Activated naive CD4-positive, alpha-beta T cell (primary cell): Measurements from ENCODE around the gene KRT6C.
"Not testable (repeated sequence)": the region's sequence is repeated elsewhere in the genome, so short reads cannot be mapped to it uniquely, and the experiment has no call there.

Experiments used
- DNase-seq, 4 experiments: peaks; one replicate each; lab custom pipeline; 2025; lab: John Stamatoyannopoulos, UW

KRT6C gene

DNA sequence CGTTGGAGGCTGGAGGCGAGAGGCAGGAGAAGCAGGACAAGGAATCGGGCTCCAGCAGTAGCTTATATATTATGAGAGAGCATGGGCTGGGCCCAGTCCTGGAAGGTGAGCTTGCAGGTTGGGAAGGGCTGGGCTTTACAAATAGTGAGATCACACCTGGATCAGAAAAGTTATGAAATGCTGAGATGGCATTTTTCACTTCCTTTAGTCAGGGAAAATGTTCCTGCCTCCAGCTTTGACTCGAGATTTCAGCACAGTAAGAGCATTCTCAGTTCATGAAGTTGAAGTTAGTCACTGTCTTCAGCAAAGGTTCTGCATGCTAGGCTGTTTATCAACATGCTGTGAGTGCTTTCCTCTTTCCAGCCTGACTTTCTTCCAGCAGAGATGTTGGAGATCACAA, at the start of gene KRT6C:
Gene KRT6C (minus strand): TSS at position 38 of the 400 bp plus-strand sequence. CDS start 68 bp downstream, outside the sequence.
- DNase-seq: no peak

- no peak for DNase-seq
Measured at GRCh38 chr12:52522346-52523011, 48.9 kb upstream of the KRT6C start.

GRCh38 chr12:52521568-52522266, 48.1 kb upstream of the KRT6C start:
- DNase-seq: no peak

GRCh38 chr12:52521175-52521567, 47.6 kb upstream of the KRT6C start:
- DNase-seq: no peak

- no peak for DNase-seq
Measured at GRCh38 chr12:52519826-52520662, 46.4 kb upstream of the KRT6C start, which contains the start of gene KRT5. Gene KRT5, minus strand, starts transcription at chr12:52520394. Its CDS starts 98 bp downstream, at chr12:52520296.

DNA sequence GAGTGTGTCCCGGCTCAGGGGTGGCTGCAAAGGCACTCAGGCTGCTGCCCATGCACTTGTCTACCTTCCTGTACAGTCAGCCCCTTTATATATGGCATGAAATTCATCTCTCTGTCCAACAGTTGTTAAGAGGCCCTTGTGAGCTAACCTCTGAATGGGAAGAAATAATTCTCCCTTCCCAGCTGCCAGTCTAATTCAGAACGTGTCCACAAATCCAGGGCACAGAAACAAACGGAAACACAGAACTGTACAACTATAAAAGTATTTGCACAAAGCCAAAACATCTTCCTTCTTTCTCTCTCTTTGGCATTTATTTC, 45.7 kb upstream of the KRT6C start:
- DNase-seq: no peak

DNA sequence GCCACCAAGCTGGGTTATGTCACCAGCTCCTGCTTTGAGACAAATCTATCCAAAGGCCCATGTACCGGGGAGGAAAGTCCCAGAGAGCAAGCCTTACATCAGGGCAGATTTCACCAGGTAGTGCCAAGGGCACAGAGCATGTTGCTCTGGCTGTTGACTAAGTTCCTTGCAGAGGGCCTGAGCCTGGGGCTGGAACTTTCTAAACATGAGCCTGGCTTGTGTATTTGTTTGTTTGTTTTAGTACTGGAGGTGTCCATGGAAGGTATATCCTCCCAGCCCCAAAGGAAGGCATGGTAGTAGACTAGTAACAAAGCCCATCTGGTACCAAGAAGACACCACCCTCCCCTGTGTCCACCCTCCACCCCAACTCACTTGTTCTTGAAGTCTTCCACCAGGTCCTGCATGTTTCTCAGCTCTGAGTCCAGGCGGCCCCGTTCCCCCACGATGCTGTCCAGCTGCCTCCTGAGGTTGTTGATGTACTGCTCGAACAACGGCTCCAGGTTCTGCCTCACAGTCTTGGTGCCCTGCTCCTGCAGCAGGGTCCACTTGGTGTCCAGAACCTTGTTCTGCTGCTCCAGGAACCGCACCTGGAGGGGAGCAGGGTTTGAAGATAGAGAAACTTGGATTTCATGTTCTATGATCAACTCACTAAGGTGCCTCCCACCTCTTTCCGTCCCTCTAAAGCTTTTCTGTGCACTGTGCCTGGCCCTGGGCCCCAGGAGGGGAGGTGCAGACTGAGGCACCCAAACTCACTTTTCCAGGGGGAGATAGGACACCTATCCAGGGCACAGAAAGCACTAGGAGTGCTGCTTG, 45.2 kb upstream of the KRT6C start:
- DNase-seq: no peak

DNA sequence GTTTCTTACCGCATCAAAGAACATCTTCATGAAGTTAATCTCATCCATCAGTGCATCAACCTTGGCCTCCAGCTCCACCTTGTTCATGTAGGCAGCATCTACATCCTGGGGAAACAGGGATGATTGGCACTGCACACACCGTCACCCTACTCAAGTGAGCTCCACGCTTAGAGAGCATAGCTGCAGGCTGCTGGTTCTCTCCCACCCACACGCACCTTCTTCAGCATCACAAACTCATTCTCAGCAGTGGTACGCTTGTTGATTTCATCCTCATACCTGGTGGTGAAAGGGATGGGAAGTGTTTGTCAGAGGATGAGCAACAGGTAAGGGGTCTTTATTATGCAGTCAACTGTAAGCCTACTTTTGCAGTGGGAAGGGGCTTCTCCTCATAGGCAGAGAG, 44.3 kb upstream of the KRT6C start:
- no peak for DNase-seq

DNA sequence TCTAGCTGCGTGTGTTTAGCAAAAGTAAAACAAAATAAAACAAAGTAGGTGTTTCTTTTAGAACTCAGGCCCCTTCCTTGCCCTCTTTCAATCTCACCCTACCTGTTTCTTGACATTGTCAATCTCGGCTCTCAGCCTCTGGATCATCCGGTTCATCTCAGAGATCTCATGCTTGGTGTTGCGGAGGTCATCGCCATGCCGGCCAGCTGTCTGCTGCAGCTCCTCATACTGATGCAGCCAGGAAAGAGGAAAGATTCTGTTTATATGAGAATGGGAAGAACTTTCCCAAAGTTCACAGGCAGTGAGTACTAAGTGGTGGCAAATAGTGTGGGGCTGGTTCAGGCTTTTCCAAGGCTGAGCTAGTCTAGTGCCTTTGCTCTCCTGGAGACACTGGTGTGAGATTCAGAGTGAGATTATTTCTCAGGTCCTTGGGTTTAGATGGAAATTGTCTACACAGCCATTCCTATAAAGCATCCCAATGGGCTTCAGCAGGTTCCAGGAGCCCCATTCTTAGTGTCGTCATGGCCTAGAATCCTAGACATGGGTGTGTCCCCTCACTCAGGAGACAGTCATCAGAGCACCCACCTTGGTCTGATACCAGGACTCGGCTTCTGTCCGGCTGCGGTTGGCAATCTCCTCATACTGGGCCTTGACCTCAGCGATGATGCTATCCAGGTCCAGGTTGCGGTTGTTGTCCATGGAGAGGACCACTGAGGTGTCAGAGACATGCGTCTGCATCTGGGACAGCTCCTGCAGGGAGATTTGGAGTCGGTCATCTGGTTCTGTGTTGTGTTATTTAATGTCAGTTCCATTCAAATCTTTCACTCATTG, 43.6 kb upstream of the KRT6C start:
- DNase-seq: no peak

DNA sequence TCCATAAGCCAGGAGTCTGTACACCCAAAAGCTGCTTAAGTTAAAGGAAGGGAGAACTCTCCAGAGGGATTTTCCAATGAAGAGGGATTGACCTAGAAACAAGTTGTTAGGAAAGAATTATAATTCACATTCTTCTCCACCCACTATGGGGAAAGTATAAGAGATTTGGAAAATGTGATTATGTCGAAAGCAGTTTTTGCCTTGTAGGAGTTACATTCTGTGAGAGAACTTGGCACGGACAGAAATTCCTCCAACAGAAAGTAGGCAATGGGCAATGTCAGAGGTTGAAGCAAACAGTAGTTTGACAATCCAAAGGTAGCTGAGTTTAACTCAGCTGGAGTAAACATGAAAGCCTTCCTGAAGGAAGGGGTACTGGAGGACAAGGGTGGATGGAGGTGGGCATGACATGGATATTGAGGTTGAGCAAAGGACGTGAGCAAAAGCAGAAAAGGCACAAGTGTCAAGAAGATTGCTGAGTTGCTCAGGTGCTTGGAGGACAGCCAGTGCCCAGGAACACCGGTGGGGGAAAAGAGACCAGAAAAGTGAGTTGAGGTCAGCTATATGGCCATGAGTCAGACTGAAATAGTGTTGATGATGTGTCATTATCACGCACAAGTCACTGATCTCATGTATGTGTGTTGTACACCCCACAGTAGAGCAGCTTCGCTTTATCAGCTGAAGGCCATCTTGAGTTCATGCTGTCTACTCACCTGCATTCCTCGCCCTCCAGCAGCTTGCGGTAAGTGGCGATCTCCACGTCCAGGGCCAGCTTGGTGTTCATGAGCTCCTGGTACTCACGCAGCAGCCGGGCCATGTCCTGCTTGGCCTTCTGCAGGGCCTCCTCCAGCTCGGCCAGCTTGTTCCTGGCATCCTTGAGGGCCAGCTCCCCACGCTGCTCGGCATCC, 42.6 kb upstream of the KRT6C start:
- DNase-seq: no peak

DNA sequence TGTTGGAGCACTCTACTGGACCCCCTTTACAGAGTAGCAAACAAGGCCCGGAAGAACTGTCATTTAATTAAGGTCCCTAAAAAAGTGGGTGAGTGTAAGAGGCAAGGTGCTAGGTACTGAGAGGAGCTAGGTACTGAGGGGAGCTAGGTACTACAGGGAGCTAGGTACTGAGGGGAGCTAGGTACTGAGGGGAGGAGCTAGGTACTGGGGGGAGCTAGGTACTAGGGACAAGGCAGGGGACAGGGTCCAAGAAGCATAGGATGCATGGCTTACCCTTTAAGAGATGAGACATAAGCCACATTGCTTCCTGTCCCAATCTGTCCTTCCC, 41.7 kb upstream of the KRT6C start:
- DNase-seq: no peak

DNA sequence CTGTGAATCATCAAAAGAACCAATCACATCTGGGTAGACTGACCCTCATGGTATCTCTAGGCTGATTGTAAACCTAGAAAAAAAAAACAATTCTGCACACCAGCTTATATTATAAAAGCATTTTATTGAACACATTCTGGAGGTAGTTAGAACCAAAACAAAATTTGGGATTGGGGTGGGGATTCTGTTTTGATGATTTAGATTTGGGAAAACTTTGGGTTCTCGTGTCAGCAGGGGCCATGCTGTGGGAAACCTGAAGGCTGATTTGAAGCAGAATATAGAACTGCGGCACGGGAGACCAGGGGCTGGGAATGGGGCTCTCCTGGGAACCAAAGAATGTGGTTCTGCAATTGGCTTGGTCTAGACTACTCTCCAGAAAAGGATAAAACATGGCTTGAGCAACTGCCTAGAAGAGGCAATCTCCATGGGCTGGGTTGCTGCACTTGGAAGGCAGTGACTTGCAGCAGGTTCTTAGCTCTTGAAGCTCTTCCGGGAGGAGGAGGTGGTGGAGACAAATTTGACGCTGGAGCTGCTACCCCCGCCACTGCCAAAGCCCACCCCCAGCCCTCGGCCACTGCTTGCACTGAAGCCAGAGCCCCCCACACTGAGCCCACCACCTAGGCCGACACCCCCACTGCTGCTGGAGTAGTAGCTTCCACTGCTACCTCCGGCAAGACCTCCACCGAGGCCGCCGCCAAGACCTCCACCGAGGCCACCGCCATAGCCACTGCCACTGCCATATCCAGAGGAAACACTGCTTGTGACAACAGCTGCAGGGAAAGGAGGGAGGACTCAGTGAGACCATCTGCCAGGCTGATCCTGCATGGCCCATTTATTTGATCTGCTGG, 41.1 kb upstream of the KRT6C start:
- DNase-seq: no peak

- no peak for DNase-seq
Measured at GRCh38 chr12:52513736-52514135, 40.1 kb upstream of the KRT6C start.

GRCh38 chr12:52508211-52508610, 34.6 kb upstream of the KRT6C start:
- DNase-seq: no peak

DNA sequence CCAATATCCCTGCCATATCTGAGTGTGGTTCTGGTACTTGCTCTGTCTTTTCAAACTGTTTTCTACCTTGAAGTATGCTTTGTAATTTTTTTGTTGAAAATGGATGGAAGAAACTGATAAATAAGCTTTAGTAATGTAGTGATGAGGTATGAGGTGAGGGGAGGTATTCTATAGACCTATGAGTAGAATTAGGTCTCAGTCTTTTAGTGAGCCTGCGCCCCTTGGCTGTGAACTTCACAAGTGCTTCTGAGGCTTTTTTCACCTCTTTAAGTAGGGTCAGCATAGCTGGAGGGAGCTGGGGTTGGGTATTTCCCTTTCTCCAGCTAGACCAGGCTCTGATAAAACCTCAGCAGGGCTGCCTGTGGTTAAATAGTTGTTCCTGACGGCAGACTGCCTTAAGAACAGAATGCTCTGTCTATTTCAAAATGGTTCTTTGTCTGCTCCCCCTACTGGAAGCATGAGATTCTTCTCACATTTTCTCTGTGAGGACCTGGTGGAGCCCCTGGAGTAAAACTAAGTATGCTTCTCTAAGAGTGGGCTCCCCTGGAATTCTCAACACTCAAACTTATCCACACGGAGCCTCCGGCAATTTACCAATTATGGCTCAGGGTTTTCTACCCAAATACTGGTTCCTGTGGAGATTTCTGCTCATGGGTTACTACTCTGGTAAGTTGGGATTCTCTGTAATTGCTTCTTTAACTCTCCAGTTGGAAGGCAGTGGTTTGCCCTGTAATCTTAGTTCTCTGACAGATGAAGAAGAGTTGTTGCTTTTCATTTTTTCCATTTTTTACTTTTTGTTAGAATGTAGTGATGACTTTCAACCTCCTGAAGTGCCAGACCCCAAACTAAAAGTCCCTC, 33.5 kb upstream of the KRT6C start:
- no peak for DNase-seq

GRCh38 chr12:52502877-52503276, 29.3 kb upstream of the KRT6C start:
- no peak for DNase-seq

- no peak for DNase-seq
Measured at GRCh38 chr12:52501490-52501889, 27.9 kb upstream of the KRT6C start.

DNA sequence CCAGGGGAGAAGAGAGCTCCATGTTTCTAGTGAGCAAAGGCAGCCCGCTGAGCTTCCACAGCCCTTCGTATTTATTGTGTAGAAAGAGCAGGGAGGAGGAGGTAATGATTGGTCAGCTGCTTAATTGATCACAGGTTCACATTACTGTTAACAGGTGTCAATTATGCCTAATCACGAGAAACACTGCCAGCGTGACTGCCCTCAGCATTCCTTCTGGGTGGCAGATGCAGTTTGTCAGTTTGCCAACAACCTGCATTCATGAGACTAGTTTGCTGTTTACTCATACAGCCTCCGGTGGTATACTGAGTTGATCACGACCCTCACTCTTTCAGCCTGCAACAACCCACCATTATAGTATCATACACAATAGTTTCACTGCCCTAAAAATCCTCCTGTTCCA, 27.0 kb upstream of the KRT6C start:
- DNase-seq: not testable (repeated sequence)
